NAMALWA (cell line): ENCODE results near the gene AKR1B1.

ENCODE experiments used
- DNase-seq: peaks from one replicate; pipeline ENCODE4 v3.0.0-alpha.2; 2015; ENCODE audit warnings: low spot score

Gene AKR1B1

GRCh38 chr7:134444198-134444960 is 14.5 kb downstream of the AKR1B1 start:
- DNase-seq = no peak

- no peak for DNase-seq
These were observed 15.4 kb downstream of the AKR1B1 start for GRCh38 chr7:134443396-134444070.

DNA sequence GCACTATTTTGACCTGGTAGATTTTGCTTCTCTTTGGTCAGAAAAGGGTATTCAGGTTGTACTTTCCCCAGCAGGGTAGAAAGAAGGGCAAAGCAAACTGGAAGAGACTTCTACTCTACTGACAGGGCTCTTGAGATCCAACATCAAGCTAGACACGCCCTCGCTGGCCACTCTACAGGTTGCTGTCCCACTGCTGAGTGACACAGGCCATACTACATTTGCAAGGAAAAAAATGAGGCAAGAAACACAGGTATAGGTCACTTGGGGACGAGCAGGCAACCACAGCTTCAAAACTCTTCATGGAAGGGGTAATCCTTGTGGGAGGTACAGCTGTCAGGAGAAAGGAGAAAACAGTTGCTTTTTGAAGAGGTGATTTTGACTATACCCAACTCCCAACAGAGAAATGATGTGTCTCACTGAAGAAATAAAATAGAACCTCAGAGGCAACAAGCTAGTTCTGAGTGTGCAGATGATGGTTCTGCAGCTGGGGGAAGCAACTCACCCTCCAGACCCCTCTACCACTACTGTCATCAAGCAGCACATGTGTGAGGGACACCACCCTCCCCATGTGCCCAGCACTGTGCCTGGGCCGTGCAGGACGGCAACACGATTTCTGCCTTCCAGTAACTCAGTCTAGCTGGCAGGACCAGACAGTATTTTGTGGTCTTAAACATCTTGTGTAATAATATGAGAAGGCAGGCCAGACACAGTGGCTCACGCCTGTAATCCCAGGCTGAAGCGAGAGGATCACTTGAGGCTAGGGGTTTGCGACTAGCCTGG is 16.3 kb downstream of the AKR1B1 start:
- no peak for DNase-seq

DNA sequence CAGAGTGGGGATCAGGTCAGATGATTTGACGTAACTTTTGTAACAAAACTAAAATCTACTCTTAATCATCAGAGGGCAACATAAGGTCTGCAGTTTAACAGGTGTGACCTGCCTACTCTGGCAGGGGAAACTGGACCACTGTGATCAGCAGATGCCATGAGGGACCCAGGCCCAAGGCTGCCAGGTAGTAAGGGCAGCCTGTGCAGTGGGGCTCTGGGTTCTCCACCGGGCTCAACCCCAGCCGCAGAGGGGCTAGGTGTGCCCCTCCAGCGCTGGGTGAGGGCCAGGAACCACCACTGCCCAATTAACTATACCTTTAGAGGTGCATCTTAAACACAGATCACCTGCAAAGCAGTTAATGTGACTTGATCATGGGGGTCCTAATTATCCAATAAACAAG is 17.6 kb downstream of the AKR1B1 start:
- DNase-seq = no peak

- DNase-seq = no peak
These were observed 18.4 kb downstream of the AKR1B1 start for GRCh38 chr7:134440476-134440875.

- no peak for DNase-seq
These were observed 18.8 kb downstream of the AKR1B1 start for GRCh38 chr7:134440067-134440466.

- DNase-seq = no peak
These were observed 20.0 kb downstream of the AKR1B1 start for GRCh38 chr7:134438946-134439345.

GRCh38 chr7:134435161-134435920 is 23.6 kb downstream of the AKR1B1 start:
- DNase-seq = no peak

DNA sequence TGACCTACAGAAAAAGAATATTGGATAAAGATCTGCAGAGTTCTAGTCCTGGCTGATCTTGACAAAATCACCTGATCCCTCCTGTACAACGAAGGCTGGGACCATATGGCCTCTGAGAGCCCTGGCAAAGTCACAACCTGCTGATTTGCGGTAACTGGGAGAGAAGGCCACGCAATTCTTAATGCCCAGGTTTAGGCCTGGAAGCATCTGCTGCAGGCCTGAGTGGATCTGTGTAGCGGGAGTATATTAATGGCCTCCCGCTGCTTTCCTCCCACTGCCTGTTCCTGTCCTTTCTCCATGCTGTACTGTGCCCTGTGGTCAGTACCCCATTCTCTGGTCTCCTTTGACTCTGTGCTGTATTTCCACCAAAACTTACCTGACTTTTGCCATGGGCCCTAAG is 24.2 kb downstream of the AKR1B1 start:
- DNase-seq = no peak

GRCh38 chr7:134433430-134433829 is 25.5 kb downstream of the AKR1B1 start:
- peak; percentile 35 for DNase-seq

DNA sequence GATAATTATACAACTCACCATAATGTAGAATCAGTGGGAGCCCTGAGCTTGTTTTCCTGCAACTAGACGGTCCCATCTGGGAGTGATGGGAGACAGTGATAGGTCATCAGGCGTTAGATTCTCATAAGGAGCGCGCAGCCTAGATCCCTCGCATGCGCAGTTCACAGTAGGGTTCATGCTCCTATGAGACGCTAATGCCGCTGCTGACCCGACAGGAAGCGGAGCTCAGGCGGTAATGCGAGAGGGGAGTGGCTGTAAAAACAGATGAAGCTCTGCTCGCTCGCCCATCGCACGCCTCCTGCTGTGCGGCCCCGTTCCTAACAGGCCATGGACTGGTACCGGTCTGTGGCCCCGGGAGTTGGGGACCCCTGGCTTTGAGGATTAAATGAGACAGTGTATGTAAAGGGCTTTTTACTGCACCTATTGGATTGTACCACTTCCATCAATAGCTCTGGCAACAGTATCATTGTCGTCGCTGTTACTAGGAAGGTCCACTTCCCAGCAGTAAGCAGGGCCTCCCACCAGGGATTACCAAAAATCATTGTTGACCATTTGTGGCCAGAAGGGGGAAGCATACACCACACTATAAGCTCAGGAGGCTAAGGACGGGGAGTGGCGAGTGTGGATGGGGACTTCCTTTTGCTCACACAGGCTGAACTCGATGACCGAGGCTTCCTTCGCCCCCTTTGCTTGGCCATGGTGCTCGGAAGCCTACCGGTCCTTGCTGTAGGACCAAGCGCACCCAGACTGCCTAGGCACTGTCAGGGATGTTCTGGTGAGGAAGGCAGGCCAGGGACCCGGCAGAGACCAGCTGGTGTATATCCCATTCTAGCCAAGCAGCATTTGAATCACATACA is 26.4 kb downstream of the AKR1B1 start:
- peak; percentile 95 for DNase-seq

GRCh38 chr7:134431815-134432214 is 27.1 kb downstream of the AKR1B1 start:
- DNase-seq = no peak

GRCh38 chr7:134429481-134429880 is 29.4 kb downstream of the AKR1B1 start:
- DNase-seq = no peak

GRCh38 chr7:134428942-134429341 is 30.0 kb downstream of the AKR1B1 start:
- DNase-seq = no peak

- DNase-seq = no peak
These were observed 31.0 kb downstream of the AKR1B1 start for GRCh38 chr7:134427896-134428295.

- DNase-seq = no peak
These were observed 33.1 kb downstream of the AKR1B1 start for GRCh38 chr7:134425777-134426176.

- DNase-seq = no peak
These were observed 36.3 kb downstream of the AKR1B1 start for GRCh38 chr7:134422638-134423037.

- DNase-seq = no peak
These were observed 36.9 kb downstream of the AKR1B1 start for GRCh38 chr7:134422008-134422407.

- DNase-seq = peak; percentile 69
These were observed 38.3 kb downstream of the AKR1B1 start for GRCh38 chr7:134420424-134421125.

DNA sequence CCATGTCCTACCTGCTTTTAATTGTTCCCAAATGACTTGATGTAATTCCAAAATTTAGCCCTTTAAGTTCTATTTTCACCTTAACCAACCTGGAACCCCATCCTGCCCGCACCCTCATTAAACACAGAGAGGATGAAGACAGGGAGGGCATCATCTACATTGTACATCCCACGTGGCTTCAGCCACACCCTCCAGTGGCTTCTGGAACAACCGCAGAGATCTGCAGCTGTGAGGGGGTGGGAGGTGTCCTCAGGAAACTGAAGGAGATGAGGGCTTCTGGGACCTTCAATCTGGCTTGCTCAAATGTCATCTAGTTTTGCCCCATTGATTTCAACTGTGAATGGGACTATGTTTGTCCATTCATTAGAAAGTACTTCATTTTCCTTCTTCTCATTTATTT is 39.0 kb downstream of the AKR1B1 start:
- DNase-seq = no peak

GRCh38 chr7:134419085-134419484 is 39.8 kb downstream of the AKR1B1 start:
- no peak for DNase-seq
